ENCODE results near the gene TRIM10.

The TRIM10 gene

DNA sequence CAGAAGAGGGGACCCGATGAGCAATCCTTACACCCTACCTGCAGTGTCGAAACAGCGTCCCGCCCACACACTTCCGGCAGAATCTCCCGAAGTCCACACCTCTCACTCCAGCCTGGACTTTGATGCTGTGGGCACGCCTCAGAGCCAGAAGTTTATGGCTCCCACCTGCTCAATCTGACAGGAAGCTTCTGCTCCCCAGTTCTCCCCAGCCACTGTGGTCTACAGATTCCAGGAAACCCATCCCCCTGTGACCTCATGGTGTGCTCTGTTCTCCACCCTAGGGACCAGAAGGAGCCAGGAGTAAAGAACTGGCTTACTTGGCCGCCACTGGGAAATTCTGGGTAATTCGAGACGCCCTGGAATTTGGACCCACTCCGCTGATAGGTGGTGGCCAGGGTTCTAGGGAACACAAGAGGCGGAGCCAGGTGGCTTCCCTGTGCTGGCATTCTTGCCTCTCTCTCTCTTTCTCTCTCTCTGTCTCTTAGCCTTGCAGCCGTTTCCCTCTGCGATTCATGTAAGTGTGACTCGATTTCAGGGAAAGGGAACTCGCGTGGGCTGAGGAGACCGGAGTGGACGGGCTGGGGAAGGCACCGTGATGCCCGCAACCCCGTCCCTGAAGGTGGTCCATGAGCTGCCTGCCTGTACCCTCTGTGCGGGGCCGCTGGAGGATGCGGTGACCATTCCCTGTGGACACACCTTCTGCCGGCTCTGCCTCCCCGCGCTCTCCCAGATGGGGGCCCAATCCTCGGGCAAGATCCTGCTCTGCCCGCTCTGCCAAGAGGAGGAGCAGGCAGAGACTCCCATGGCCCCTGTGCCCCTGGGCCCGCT lies 2.3 kb upstream of the TRIM10 start, which contains the start of gene TRIM15:
TSS of gene TRIM15 (plus strand) at position 457 of the 828 bp plus-strand sequence. CDS start at position 596, 139 bp downstream.
- peak; percentile 60 for DNase-seq (ENCODE audit: low read depth)
- TF ChIP-seq, protein P1, sequence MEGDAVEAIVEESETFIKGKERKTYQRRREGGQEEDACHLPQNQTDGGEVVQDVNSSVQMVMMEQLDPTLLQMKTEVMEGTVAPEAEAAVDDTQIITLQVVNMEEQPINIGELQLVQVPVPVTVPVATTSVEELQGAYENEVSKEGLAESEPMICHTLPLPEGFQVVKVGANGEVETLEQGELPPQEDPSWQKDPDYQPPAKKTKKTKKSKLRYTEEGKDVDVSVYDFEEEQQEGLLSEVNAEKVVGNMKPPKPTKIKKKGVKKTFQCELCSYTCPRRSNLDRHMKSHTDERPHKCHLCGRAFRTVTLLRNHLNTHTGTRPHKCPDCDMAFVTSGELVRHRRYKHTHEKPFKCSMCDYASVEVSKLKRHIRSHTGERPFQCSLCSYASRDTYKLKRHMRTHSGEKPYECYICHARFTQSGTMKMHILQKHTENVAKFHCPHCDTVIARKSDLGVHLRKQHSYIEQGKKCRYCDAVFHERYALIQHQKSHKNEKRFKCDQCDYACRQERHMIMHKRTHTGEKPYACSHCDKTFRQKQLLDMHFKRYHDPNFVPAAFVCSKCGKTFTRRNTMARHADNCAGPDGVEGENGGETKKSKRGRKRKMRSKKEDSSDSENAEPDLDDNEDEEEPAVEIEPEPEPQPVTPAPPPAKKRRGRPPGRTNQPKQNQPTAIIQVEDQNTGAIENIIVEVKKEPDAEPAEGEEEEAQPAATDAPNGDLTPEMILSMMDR (IDR thresholded peaks at IDR 0.05; ENCODE audit: insufficient read depth, low read depth, low read length, missing control alignments), result no peak
- H3K4me3 ChIP-seq (ENCODE audit: low read length), result no peak within 1 kb of the TSS

DNA sequence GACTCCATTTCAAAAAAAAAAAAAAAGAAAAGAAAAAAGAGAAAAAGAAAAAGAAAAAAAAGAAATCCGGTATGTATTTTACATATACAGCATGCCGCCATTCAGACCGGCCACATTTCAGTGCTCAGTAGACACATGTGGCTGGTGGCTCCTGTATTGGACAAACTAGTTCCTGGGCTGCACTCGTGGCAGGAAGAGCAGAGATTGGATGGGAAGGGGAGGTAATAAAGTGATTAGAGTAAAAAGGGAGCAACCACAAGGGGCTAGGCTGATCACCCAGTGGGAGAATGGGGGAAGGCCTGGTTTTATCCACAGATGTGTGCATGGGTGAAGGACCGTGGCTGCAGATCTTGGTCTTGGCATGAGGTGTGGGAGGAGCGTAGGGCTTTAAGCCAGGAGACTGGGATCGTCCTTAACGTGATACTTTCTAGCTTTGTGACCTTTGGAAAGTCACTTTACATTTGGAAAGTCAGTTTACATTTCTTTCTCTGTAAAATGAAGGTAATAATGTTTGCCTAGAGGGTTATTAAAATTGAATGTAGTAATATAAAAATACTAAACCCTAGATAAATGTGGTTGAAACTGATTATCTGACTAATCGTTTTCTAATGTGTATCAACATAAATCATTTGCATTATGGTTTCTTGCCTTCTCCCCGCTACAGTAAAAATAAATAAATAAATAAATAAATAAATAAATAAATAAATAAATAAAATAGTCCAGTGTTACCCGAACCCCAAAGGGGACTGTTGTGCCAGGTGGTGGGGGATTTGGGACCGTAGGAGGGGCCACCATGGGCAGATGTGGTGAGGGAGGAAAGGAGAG lies 1.5 kb upstream of the TRIM10 start:
- TF ChIP-seq, protein P1 (IDR thresholded peaks at IDR 0.05; ENCODE audit: insufficient read depth, low read depth, low read length, missing control alignments), result no peak
- no peak overlapping the region for H3K4me3 ChIP-seq (ENCODE audit: low read length)
- no peak for DNase-seq (ENCODE audit: low read depth)

DNA sequence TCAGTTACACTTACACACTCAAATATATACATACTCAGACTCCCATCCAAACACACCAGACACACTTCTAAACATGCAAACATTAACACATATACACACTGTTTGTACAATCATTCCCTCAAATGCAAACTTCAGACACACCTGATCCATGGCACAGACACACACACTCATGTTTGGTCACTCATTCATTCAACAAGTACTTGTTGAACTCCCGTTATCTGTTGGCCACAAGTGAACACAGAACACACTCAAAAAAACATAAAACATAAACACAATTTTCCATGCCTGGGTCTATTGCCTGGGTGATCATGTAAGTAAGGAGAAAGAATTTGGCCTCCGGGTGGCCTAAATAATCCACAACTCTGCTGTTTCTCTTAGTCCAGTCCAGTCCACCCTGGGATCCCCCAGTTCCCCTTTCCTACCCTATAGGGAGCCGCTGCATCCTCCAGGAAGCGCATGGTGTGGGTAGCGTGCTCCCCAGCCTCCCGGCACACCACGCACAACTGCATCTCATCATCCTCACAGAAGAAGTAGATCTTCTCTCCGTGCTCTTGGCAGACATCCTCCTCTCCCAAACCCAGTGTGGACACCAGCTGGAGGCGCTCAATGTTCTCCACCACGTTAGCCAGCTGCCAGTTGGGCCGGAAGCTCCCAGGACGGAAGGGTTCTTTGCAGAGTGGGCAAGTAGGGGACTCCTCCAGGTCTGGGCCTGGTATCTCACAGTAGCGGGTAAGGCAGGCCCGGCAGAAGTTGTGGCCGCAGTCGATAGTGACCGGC lies 815 bp downstream of the TRIM10 start:
- TF ChIP-seq, protein P1 (IDR thresholded peaks at IDR 0.05; ENCODE audit: insufficient read depth, low read depth, low read length, missing control alignments), result no peak
- no peak overlapping the region for H3K4me3 ChIP-seq (ENCODE audit: low read length)
- no peak for DNase-seq (ENCODE audit: low read depth)

DNA sequence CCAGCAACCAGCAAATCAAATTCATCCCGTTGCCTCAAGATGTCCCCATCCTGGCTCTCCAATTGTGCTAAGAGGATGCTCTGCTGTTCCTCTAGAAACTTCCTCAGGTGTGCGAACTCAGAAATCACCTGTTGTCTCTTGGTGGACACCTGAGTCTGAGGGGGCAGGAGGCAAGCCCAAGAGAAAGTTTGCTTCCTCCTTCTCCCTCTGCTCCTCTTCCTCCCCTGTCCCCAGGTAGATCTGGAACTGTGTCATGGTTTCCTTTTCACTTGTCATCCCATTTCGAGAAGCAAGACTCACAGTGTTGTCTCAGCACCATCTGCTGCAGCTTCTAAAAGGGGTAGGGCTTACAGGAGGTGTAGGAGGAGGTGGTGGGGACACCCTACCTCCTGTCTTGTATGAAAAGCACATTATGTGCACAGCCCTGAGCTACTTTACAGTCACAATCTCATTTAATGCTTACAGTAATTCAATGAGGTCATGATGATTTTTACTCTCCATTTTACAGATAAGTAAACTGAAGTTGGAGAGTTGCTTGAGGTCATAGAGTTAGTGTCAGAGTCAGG lies 2.5 kb downstream of the TRIM10 start:
- H3K4me3 ChIP-seq (ENCODE audit: low read length), result no peak overlapping the region
- DNase-seq (ENCODE audit: low read depth), result no peak
- TF ChIP-seq, protein P1 (IDR thresholded peaks at IDR 0.05; ENCODE audit: insufficient read depth, low read depth, low read length, missing control alignments), result no peak

DNA sequence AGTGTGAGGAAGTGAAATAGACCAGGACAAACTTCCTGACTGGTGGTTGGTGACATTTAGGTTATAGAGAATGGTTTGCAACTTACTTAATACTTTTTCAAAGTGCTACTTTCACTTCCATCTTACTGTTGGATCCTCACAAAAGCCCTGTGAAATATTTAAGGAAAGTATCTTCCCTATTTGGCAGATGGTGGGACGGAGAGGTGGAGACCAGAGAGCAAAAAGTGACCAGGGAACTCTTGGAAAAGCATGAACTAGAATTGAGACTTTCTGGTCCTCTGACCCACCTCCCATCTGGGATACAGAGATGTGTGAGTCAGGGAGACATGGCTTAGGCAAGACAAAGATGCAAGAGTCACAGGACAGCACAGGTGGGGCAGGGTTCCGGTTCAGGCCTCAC lies 3.0 kb downstream of the TRIM10 start:
- no peak for DNase-seq (ENCODE audit: low read depth)
- no peak overlapping the region for H3K4me3 ChIP-seq (ENCODE audit: low read length)
- TF ChIP-seq, protein P1 (IDR thresholded peaks at IDR 0.05; ENCODE audit: insufficient read depth, low read depth, low read length, missing control alignments), result no peak

DNA sequence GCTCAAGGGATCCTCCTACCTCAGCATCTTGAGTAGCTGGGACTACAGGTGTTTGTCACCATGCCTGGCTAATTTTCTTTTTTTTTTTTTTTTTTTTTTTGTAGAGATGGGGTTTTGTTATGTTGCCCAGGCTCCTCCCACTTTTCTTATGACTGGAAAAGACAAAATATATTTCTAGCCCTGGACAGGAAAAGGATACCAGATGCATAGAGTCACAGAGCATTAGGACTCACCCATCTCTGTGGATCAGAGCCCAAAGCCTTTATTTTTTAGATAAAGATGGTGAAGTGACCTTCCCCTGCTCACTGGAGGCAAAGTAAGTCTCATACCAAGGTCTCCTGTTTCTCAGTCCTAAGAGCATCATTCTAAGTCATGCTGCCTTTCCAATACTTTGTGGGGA lies 3.4 kb downstream of the TRIM10 start:
- no peak for DNase-seq (ENCODE audit: low read depth)
- TF ChIP-seq, protein P1 (IDR thresholded peaks at IDR 0.05; ENCODE audit: insufficient read depth, low read depth, low read length, missing control alignments), result no peak

More for the DNA sequence above, 3.4 kb downstream of the TRIM10 start:
- no peak overlapping the region for H3K4me3 ChIP-seq (ENCODE audit: low read length)
